Heart right ventricle (tissue), 16 donors: Measurements from ENCODE around the gene NOXA1. TPM values are rescaled to one million over a fixed set of nuclear protein-coding genes. Genes with fewer than 3 reads are reported as not detected.

Experiments used
- ATAC-seq, 8 donors: fragments of 200-7000 bp; cut with Tn5 transposase; one replicate each; pipeline ENCODE4 v1.9.1; 2020; ENCODE audit warnings: mild to moderate bottlenecking in 8 of 8, moderate library complexity in 8 of 8, moderate number of reproducible peaks in 1 of 8
- DNase-seq, 2 donors: peaks; one replicate each; pipeline ENCODE4 v3.0.0-alpha.2; 2020
- H3K27ac ChIP-seq, 10 donors: fragments of 200-600 bp; sonication (generic) in 2 of 10; one replicate each; pipeline versions ENCODE4 v1.5.0 to v1.8.0; 2020 to 2022; ENCODE audit warnings: mild to moderate bottlenecking in 3 of 10
- H3K27me3 ChIP-seq, 7 donors: fragments of 200-600 bp; one replicate each; pipeline ENCODE4 v1.8.0; 2021 to 2022; ENCODE audit warnings: mild to moderate bottlenecking in 2 of 7
- H3K36me3 ChIP-seq, 9 donors: fragments of 200-600 bp; sonication (generic) in 1 of 9; one replicate each; pipeline versions ENCODE4 v1.5.0 to v1.8.0; 2020 to 2022; ENCODE audit warnings: mild to moderate bottlenecking in 2 of 9
- H3K4me1 ChIP-seq, 9 donors: fragments of 200-600 bp; sonication (generic) in 1 of 9; one replicate each; pipeline versions ENCODE4 v1.5.0 to v1.8.0; 2020 to 2022; ENCODE audit warnings: mild to moderate bottlenecking in 4 of 9
- H3K4me3 ChIP-seq, 10 donors: fragments of 200-600 bp; sonication (generic) in 2 of 10; one replicate each; pipeline versions ENCODE4 v1.5.0 to v1.8.0; 2020 to 2022; ENCODE audit warnings: mild to moderate bottlenecking in 7 of 10, moderate library complexity in 2 of 10
- H3K9me3 ChIP-seq, 11 donors: fragments of 200-600 bp in 10 of 11; sonication (generic) in 2 of 11; one replicate each; pipeline versions ENCODE4 v1.5.0 to v1.8.0; 2013 to 2022; ENCODE audit warnings: mild to moderate bottlenecking in 2 of 11, control low read depth in 1 of 11, moderate library complexity in 1 of 11
- CTCF ChIP-seq, 9 donors: fragments of 200-600 bp; sonication (generic) in 2 of 9; IDR thresholded peaks; one replicate each; pipeline versions ENCODE4 v1.5.0 to v1.8.0; 2021 to 2022; ENCODE audit warnings: antibody characterized with exemption in 9 of 9, mild to moderate bottlenecking in 5 of 9, moderate library complexity in 1 of 9
- WGBS, 2 donors: extraction: QIAGEN DNeasy Blood & Tissue Kit; methylation state at CpG; one replicate each; pipeline ENCODE4 v1.1.7; 2013; ENCODE audit warnings: inconsistent platforms in 1 of 2; 5-methylcytosine and 5-hydroxymethylcytosine counted together
- intact Hi-C, 10 donors: fragments of 100-400 bp; cut with DNase I; formaldehyde crosslinking; loops; one replicate each; pipeline versions ENCODE4 v1.11.1 to v1.14.2; 2022
- polyA plus RNA-seq, 2 donors: library from polyadenylated mRNA; stranded (reverse); fragments of 200-250 nt; gene quantifications; one replicate each; pipeline ENCODE4 v1.2.3, GENCODE V29; 2013
- total RNA-seq, 10 donors: library from RNA; stranded (reverse); fragmentation: NEBNext Ultra II Directional in 3 of 10; extraction: Animal tissue kit (Norgen Biotek cat#: 25700) in 3 of 10; gene quantifications; one replicate each; pipeline versions ENCODE4 v1.2.1 to v1.2.4, GENCODE V29; 2021 to 2023
- donor health status: Arrhythmogenic right ventricular cardiomyopathy.
- donor health status: ischemic (EF 13 %, LVEDD 7.1; RV severe dilation, severe dysfunction).
- donor health status: healthy with polysubstance abuse.
- donor health status: DM: no; HTN: yes; CAD: no.
- donor health status: DM: no; HTN: no; CAD: no.
- donor health status: ischemic (EF 25% LVEDD 6.9; RV normal size, moderate dysfunction).
- donor health status: ischemic (EF 25% LVEDD 5.7; RV mildly dilated, moderate dysfunction).
- donor health status: healthy.
- donor health status: DM: yes; HTN: yes; CAD: no.
- donor health status: Ischemic cardiomyopathy.
- donor health status: ischemic (EF 35%, LVEDD 5.7; RV mildly dilated, moderate dysfunction).
- donor health status: nonischemic (EF 11% LVEDD 7.7; RV severe dilation, severe dysfunction).
- donor health status: DM: yes; HTN: yes; CAD: no.
- donor health status: PGD.
- donor health status: ischemic (EF 29% LVEDD 5.4; RV normal size, mild dysfunction).
- donor health status: nonischemic (EF 23%, LVEDD 6.1; RV moderate dilation, normal function).

Gene NOXA1
- total and polyA plus RNA-seq, 12 donors: 0.62 to 10.6 (median 3.0) TPM

DNA sequence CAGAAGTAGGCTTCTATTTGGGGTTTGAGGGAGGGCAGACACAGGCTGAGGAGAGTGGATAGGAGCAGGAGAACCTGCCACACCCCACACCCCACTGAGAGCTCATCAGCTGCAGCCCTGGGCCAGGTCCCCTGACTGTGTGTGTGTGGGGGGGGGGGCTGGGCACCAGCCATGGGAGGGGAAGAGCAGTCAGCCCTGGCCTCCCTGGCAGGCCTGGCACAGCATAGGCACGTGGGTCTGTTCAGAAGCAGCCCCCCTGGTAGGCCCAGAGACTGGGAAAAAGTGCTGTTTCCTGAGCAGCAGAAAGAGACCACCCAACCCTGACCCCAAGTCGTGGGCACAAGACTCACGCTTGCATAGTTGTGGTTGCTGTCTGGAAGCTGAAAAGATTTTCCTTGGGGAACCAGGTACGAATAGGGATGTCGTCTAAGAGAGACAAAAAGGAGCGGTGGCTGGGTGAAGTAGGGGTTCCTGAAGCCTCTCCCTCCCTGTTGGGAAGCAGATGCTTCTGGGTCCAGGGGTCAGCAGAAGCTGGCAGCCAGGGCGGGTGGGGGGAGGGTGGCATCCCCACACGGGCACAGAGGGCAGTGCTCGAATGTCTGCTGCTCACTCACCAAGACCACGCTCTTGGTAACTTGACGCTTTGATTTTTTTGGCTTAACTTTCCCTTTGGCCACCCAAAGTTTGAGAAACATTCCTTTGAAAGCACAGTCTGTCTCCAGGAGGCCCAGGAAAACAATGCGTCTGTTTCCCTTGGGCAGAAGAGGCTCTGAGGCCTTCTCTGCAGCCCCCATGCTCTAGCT lies 33.1 kb downstream of the NOXA1 start:
- intact Hi-C loops: loop anchor here in 2 of 10 donors (5.0 to 10.0 kb wide), 2 partner anchors 34 to 149 kb away; partner anchors contain the start of genes ARRDC1 (in 1 of the 2), EXD3 (in 1 of the 2) and NOXA1 (in 1 of the 2)
- H3K27ac ChIP-seq: no peak overlapping the region

GRCh38 chr9:137456864-137457405 lies 33.7 kb downstream of the NOXA1 start:
- intact Hi-C loops: loop anchor here in 2 of 10 donors (5.0 to 10.0 kb wide), 2 partner anchors 35 to 148 kb away; partner anchors contain the start of genes ARRDC1 (in 1 of the 2), EXD3 (in 1 of the 2) and NOXA1 (in 1 of the 2)
- DNase-seq: no peak
- peaks cover 0 to 33% (median 0%) of the 10 kb centered on the region in 9 donors for H3K36me3 ChIP-seq
- no peak overlapping the region for H3K27ac ChIP-seq
- WGBS, 2 donors: 94 to 96% methylated on average over 10 of the region's 10 CpGs
- TF ChIP-seq CTCF (IDR thresholded peaks at IDR 0.05): no peak
- peaks cover 19 to 50% (median 30%) of the 10 kb centered on the region in 9 donors for H3K4me1 ChIP-seq
- peaks cover 0 to 4% (median 0%) of the 10 kb centered on the region in 7 donors for H3K27me3 ChIP-seq
- no peak overlapping the region for H3K4me3 ChIP-seq
- no peaks in the 10 kb centered on the region for H3K9me3 ChIP-seq
- ATAC-seq: no peak

More for the DNA sequence above, 33.1 kb downstream of the NOXA1 start:
- peaks cover 19 to 43% (median 30%) of the 10 kb centered on the region in 9 donors for H3K4me1 ChIP-seq
- WGBS, 2 donors: 87 to 95% methylated on average over 12 of the region's 12 CpGs
- H3K9me3 ChIP-seq: no peaks in the 10 kb centered on the region
- TF ChIP-seq CTCF (IDR thresholded peaks at IDR 0.05): no peak
- peaks cover 0 to 33% (median 0%) of the 10 kb centered on the region in 9 donors for H3K36me3 ChIP-seq
- DNase-seq (no peak), ATAC-seq (no peak)
- H3K27me3 ChIP-seq: no peaks in the 10 kb centered on the region
- H3K4me3 ChIP-seq: no peak overlapping the region

DNA sequence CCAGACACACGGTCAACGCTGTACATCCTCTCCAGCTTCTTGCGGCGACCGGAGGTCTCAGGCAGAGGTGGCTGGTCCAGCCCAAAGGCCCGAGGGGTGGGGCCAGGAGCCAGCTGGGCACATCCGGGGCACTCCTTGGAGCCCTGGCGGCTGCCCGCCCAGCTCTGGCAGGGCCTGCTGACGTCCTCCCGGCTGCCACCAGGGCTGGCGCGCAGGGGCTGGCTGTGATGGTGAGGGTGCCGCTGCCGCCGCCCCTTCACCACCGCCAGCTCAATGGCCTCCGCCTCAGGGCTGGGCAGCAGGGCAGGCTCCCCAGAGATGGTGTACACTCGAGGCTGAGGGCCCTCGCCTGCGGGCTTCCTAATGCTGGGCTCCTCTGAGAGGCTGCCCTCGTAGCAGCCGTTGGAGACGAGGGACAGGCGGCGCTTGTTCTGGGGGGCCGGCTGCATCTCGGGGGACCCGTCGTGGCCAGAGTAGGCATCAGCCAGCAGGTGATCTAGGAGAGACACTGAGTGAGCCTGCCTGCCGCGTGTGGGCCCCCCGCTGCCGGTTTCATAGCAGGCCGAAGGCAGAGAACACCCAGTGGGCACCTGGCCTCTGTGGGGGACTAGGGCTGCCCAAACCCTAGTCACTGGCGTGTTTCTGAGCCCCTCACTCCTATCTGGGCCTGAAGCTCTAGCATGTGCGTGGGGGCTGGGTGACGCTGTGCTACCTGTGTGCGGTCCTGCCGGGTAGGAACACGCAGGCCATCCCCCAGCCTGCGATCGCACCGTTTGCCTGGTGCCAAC lies 34.4 kb downstream of the NOXA1 start:
- intact Hi-C loops: loop anchor here in 2 of 10 donors (5.0 to 10.0 kb wide), 2 partner anchors 35 to 147 kb away; partner anchors contain the start of genes ARRDC1 (in 1 of the 2), EXD3 (in 1 of the 2) and NOXA1 (in 1 of the 2)
- peak overlapping the region in 1 of 10 donors; percentile 65 for H3K27ac ChIP-seq
- H3K36me3 ChIP-seq: peaks cover 0 to 32% (median 0%) of the 10 kb centered on the region in 9 donors
- peaks cover 0 to 11% (median 0%) of the 10 kb centered on the region in 7 donors for H3K27me3 ChIP-seq
- no peak for TF ChIP-seq CTCF (IDR thresholded peaks at IDR 0.05)
- peak overlapping the region in 2 of 10 donors; percentile 60 to 81 for H3K4me3 ChIP-seq
- H3K4me1 ChIP-seq: peaks cover 19 to 55% (median 30%) of the 10 kb centered on the region in 9 donors
- no peaks in the 10 kb centered on the region for H3K9me3 ChIP-seq
- ATAC-seq (no peak), DNase-seq (no peak)
- WGBS, 2 donors: 95 to 96% methylated on average over 43 to 44 of the region's 44 CpGs
